Fibroblast of lung (primary cell): ENCODE data around the gene DEK. TPM values are rescaled to one million over a fixed set of nuclear protein-coding genes. Genes with fewer than 3 reads are reported as not detected.

Source experiments
- DNase-seq, 2 donors: peaks; one replicate each; pipeline versions ENCODE4 v3.0.0 to v3.0.0-alpha.2; 2010; ENCODE audit warnings: low read depth in 2 of 2
- H2AFZ ChIP-seq: 2 replicates; pipeline ENCODE4 v1.5.1; 2012; ENCODE audit warnings: low read length, control low read depth, inconsistent platforms
- H3K27ac ChIP-seq: 2 replicates; pipeline ENCODE4 v1.5.1; 2011; ENCODE audit warnings: low read length, control low read depth; ENCODE audit not compliant: insufficient read depth
- H3K27me3 ChIP-seq: 2 replicates; pipeline ENCODE4 v1.5.1; 2011; ENCODE audit warnings: mild to moderate bottlenecking, low read length; ENCODE audit not compliant: control insufficient read depth, insufficient read depth
- H3K36me3 ChIP-seq: 2 replicates; pipeline ENCODE4 v1.5.1; 2011; ENCODE audit warnings: low read length; ENCODE audit not compliant: control insufficient read depth, insufficient read depth
- H3K4me1 ChIP-seq: 2 replicates; pipeline ENCODE4 v1.5.1; 2011; ENCODE audit warnings: low read length; ENCODE audit not compliant: control insufficient read depth, insufficient read depth; ENCODE audit errors: extremely low read depth
- H3K4me2 ChIP-seq: 2 replicates; pipeline ENCODE4 v1.5.1; 2011; ENCODE audit warnings: low read length, control low read depth; ENCODE audit not compliant: insufficient read depth; ENCODE audit errors: extremely low read depth
- H3K4me3 ChIP-seq, 4 experiments: fragments of 200-600 bp in 1 of 4; sonication (generic) in 1 of 4; replicated peaks in 1 of 4; 2 replicates each; pipeline ENCODE4 v1.5.1; 2011 to 2016; ENCODE audit warnings: low read length in 4 of 4, low read depth in 3 of 4, mild to moderate bottlenecking in 3 of 4, control low read depth in 2 of 4, inconsistent platforms in 1 of 4, mixed read lengths in 1 of 4; ENCODE audit not compliant: insufficient read depth in 1 of 4; ENCODE audit errors: control extremely low read depth in 1 of 4
- H3K79me2 ChIP-seq: 2 replicates; pipeline ENCODE4 v1.5.1; 2012; ENCODE audit warnings: mild to moderate bottlenecking, low read length, inconsistent platforms; ENCODE audit not compliant: control insufficient read depth, insufficient read depth
- H3K9ac ChIP-seq: 2 replicates; pipeline ENCODE4 v1.5.1; 2011; ENCODE audit warnings: mild to moderate bottlenecking, low read length, control low read depth; ENCODE audit not compliant: insufficient read depth
- H3K9me3 ChIP-seq: 2 replicates; pipeline ENCODE4 v1.5.1; 2012; ENCODE audit warnings: low read depth, low read length; ENCODE audit not compliant: control insufficient read depth, insufficient read depth
- H4K20me1 ChIP-seq: 2 replicates; pipeline ENCODE4 v1.5.1; 2011; ENCODE audit warnings: low read length; ENCODE audit not compliant: control insufficient read depth, insufficient read depth; ENCODE audit errors: extremely low read depth
- EZH2 ChIP-seq: IDR thresholded peaks from 2 replicates; pipeline ENCODE4 v1.5.1; 2012; ENCODE audit warnings: low read length, control low read depth, mild to moderate bottlenecking; ENCODE audit errors: missing control alignments
- polyA plus RNA-seq, 2 donors: library from polyadenylated mRNA; depleted of rRNA in 1 of 2; stranded (reverse) in 1 of 2; unstranded in 1 of 2; fragments of >200 nt; gene quantifications; 2 replicates each; pipeline ENCODE4 v1.2.1, GENCODE V29; 2011 to 2012; ENCODE audit warnings: missing spikeins in 1 of 2
- total RNA-seq: library from RNA; depleted of rRNA; stranded (reverse); fragments of >200 nt; gene quantifications from 2 replicates; pipeline ENCODE4 v1.2.1, GENCODE V29; 2014
- TF ChIP-seq, protein P1 (sequence below), 2 donors: IDR thresholded peaks in 1 of 2; conservative IDR thresholded peaks in 1 of 2; 1 replicate in 1 of 2; 2 replicates in 1 of 2; pipeline ENCODE4 v1.5.1; 2011 to 2012; ENCODE audit warnings: low read length in 2 of 2, control low read depth in 1 of 2, inconsistent platforms in 1 of 2, low read depth in 1 of 2, mild to moderate bottlenecking in 1 of 2

DEK gene
- total and polyA plus RNA-seq, 2 donors (not counting 1 experiment from before 2014, with no cell fraction given): 108 to 148 TPM

DNA sequence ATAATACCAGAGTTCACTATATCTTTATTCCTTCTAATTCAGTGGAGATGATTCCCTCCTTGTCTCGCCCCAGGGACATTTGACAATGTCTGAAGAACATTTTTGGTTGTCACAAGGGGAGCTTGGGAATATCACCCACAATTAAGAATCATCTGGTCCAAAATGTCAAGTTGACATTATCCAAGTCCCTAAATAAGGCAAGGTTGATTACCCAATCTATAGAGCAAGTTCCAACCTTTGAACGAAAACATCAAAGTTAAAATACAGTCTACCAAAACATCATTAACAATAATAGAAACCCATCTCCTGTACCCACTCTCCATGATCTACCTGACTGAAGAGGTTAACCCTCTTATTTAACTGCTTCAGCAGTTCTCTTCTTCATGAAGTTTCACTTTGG, 15.6 kb downstream of the DEK start:
- Histone ChIP-seq H3K36me3 (peaks cover 6% of the 10 kb centered on the region), H2AFZ (no peak overlapping the region), H3K79me2 (peaks cover 47% of the 10 kb centered on the region), H3K4me3 (no peak overlapping the region), H4K20me1 (no peaks in the 10 kb centered on the region), H3K9me3 (no peaks in the 10 kb centered on the region), H3K4me1 (no peaks in the 10 kb centered on the region), H3K9ac (no peak overlapping the region), H3K27ac (no peak overlapping the region), H3K27me3 (no peaks in the 10 kb centered on the region), H3K4me2 (no peak overlapping the region)
- DNase-seq: no peak
- no peak for TF ChIP-seq EZH2
- TF ChIP-seq, protein P1, sequence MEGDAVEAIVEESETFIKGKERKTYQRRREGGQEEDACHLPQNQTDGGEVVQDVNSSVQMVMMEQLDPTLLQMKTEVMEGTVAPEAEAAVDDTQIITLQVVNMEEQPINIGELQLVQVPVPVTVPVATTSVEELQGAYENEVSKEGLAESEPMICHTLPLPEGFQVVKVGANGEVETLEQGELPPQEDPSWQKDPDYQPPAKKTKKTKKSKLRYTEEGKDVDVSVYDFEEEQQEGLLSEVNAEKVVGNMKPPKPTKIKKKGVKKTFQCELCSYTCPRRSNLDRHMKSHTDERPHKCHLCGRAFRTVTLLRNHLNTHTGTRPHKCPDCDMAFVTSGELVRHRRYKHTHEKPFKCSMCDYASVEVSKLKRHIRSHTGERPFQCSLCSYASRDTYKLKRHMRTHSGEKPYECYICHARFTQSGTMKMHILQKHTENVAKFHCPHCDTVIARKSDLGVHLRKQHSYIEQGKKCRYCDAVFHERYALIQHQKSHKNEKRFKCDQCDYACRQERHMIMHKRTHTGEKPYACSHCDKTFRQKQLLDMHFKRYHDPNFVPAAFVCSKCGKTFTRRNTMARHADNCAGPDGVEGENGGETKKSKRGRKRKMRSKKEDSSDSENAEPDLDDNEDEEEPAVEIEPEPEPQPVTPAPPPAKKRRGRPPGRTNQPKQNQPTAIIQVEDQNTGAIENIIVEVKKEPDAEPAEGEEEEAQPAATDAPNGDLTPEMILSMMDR (conservative IDR thresholded peaks at IDR 0.05 in 1 of 2, IDR thresholded peaks at IDR 0.05 in 1 of 2; ENCODE audit: low read depth in 1 of 2, low read length in 2 of 2): no peak

DNA sequence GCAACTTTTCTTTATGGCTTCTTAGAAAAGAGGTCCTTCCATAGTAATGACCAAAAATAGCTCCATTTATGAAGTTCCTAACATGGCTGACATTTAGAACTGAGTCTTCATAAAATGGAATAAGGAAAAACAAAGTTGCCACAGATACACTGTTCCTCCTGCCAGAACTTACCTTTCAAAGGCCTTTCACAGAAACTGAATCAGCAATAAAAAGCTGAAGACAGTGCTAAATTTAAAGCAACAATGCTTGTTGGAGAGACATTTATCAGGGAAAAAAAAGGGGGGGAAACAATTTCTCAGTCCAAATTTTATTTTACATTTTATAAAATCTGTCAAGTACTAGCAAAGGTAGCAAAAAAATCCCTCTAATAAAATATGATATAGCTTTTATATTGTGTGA, 17.3 kb downstream of the DEK start:
- Histone ChIP-seq H3K4me2 (no peak overlapping the region), H4K20me1 (no peaks in the 10 kb centered on the region), H3K36me3 (peaks cover 3% of the 10 kb centered on the region), H3K79me2 (peaks cover 44% of the 10 kb centered on the region), H3K4me3 (no peak overlapping the region), H3K9ac (no peak overlapping the region), H3K9me3 (no peaks in the 10 kb centered on the region), H3K4me1 (peaks cover 4% of the 10 kb centered on the region), H3K27ac (no peak overlapping the region), H3K27me3 (no peaks in the 10 kb centered on the region), H2AFZ (no peak overlapping the region)
- no peak for DNase-seq
- TF ChIP-seq, protein P1 (conservative IDR thresholded peaks at IDR 0.05 in 1 of 2, IDR thresholded peaks at IDR 0.05 in 1 of 2; ENCODE audit: low read depth in 1 of 2, low read length in 2 of 2): no peak
- no peak for TF ChIP-seq EZH2

DNA sequence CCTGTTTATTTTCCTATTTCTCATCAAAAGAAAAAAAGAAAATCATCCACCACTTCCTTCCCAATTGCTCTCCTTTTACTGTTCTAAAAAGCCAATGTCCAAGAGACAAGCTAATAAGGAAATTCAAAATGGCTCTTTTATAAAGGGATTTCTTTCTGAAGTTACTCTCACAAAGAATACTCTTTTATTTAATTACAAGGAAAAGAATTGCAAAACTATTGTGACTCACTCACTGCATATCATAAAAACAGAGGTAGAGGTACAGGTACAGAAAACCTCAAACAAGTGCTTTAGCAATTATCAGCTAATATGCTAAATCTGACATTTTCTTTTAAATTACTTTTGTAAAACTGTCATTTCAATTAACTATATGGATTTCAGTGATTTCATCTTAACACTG, 18.1 kb downstream of the DEK start:
- no peak for DNase-seq
- Histone ChIP-seq H4K20me1 (no peaks in the 10 kb centered on the region), H3K9me3 (no peaks in the 10 kb centered on the region), H3K4me2 (no peak overlapping the region), H2AFZ (no peak overlapping the region), H3K79me2 (peaks cover 41% of the 10 kb centered on the region), H3K27me3 (no peaks in the 10 kb centered on the region), H3K36me3 (peaks cover 3% of the 10 kb centered on the region), H3K4me1 (peaks cover 4% of the 10 kb centered on the region), H3K9ac (no peak overlapping the region), H3K4me3 (no peak overlapping the region), H3K27ac (no peak overlapping the region)
- TF ChIP-seq, protein P1 (conservative IDR thresholded peaks at IDR 0.05 in 1 of 2, IDR thresholded peaks at IDR 0.05 in 1 of 2; ENCODE audit: low read depth in 1 of 2, low read length in 2 of 2): no peak
- no peak for TF ChIP-seq EZH2
